Activated CD4-positive, alpha-beta T cell treated with anti-CD3 and anti-CD28 coated beads for 36 hours (primary cell): ENCODE measurements around the gene MEGF11. TPM values are rescaled to one million over a fixed set of nuclear protein-coding genes. Genes with fewer than 3 reads are reported as not detected.
"Not testable (repeated sequence)": the region's sequence is repeated elsewhere in the genome, so short reads cannot be mapped to it uniquely, and the experiment has no call there.

Experiments used
- ATAC-seq: fragments of 200-7000 bp; cut with Tn5 transposase; one replicate; pipeline ENCODE4 v1.10.0; 2021; ENCODE audit warnings: mild to moderate bottlenecking, moderate library complexity
- CTCF ChIA-PET: fragments of 350-600 bp; sonication (Branson Sonifier 250); formaldehyde crosslinking; loops from one replicate; lab custom pipeline; 2021; ENCODE audit warnings: antibody characterized with exemption; lab: Charles Lee
- POLR2A ChIA-PET: fragments of 350-600 bp; sonication (Branson Sonifier 250); formaldehyde crosslinking; loops from one replicate; lab custom pipeline; 2021; ENCODE audit warnings: antibody characterized with exemption, inconsistent platforms; lab: Charles Lee
- DNase-seq: peaks from one replicate; pipeline ENCODE4 v3.0.0-alpha.2; 2020
- H3K27ac Mint-ChIP-seq: one replicate; pipeline ENCODE4 v1.8.0; 2021; ENCODE audit warnings: mixed read lengths
- H3K27me3 Mint-ChIP-seq: one replicate; pipeline ENCODE4 v1.8.0; 2021; ENCODE audit warnings: mixed read lengths
- H3K36me3 Mint-ChIP-seq: one replicate; pipeline ENCODE4 v1.8.0; 2021; ENCODE audit warnings: low read depth, mixed read lengths
- H3K4me1 Mint-ChIP-seq: one replicate; pipeline ENCODE4 v1.8.0; 2021; ENCODE audit warnings: mixed read lengths
- H3K4me3 Mint-ChIP-seq: one replicate; pipeline ENCODE4 v1.8.0; 2021; ENCODE audit warnings: mild to moderate bottlenecking, moderate library complexity, mixed read lengths
- H3K9me3 Mint-ChIP-seq: one replicate; pipeline ENCODE4 v1.8.0; 2021; ENCODE audit warnings: low read depth, mixed read lengths
- intact Hi-C, 2 experiments: fragments of 100-400 bp; cut with DNase I in 1 of 2; cut with micrococcal nuclease in 1 of 2; formaldehyde crosslinking; loops; one replicate each; pipeline versions ENCODE4 v1.14.2 to v1.15.1; 2022 to 2024; cut with DNase I, micrococcal nuclease
- total RNA-seq, 2 experiments: library from RNA; stranded (reverse); gene quantifications; one replicate each; pipeline ENCODE4 v1.2.3, GENCODE V29; 2021

MEGF11 gene
- total RNA-seq, 2 experiments from 2014 or later = not detected

DNA sequence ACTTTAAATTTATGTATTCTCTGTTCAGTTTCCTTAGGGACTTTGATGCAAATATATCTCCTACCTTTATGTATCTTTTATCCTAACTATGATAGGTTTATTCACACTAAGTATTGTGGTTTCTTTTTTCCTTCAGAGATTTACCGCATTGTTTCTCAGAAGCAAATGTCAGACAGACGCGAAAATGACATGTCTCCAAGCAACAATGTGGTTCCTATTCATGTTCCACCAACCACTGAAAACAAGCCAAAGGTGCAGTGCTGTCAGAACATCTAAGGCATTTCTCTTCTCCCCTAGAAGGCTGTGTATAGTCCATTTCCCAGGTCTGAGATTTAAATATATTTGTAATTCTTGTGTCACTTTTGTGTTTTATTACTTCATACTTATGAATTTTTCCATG is 366.0 kb downstream of the MEGF11 start:
- H3K27ac Mint-ChIP-seq = peak overlapping the region; percentile 82
- CTCF ChIA-PET = interaction anchor here (0.6 kb wide), 2 partner anchors 197 to 1666 kb away, joined by 3 to 4 read pairs; no protein-coding TSS in a partner anchor
- no peak overlapping the region for H3K4me3 Mint-ChIP-seq
- no peaks in the 10 kb centered on the region for H3K27me3 Mint-ChIP-seq
- POLR2A ChIA-PET = interaction anchor here (0.6 to 1.2 kb wide), 2 partner anchors 18 to 356 kb away, joined by 4 to 8 read pairs; partner anchors contain the start of gene RAB11A
- peak; percentile 94 for ATAC-seq
- peak; percentile 67 for DNase-seq
- peaks cover 78% of the 10 kb centered on the region for H3K4me1 Mint-ChIP-seq
- no peaks in the 10 kb centered on the region for H3K9me3 Mint-ChIP-seq
- peaks cover 58% of the 10 kb centered on the region for H3K36me3 Mint-ChIP-seq
- intact Hi-C loops = loop anchor here (1.0 to 5.0 kb wide), 9 partner anchors 17 to 426 kb away; partner anchors contain the start of genes DENND4A (in 2 of the 2), INTS14 (in 1 of the 2) and RAB11A (in 1 of the 2)

DNA sequence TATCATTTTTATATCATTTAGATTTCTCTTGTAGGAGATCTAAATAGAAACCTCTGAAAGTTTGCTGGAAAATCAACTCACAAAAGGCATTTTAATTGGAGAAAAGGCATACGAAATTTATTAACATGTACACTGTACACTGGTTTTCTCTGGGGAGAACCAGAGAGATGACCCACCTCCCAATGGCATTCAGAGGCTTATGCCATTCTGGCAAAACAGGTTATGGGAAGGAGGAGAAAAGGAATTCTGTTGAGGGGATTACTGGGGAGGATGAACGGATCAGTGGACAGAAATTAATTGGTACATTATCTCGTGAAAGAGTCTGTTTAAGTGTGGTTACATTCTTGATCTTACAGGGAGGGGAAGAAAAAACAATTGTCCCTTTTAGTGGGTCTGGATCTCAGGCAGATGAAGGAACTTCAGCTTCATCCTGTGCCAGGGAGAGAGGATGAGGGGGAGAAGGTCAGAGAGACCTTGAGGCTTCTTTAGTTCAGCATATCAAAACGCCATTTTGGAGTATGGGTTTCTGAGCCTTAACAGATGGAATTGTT is 367.8 kb downstream of the MEGF11 start:
- ChIA-PET POLR2A (no interaction called here), CTCF (no interaction called here)
- no peaks in the 10 kb centered on the region for H3K9me3 Mint-ChIP-seq
- ATAC-seq = no peak
- DNase-seq = no peak
- no peak overlapping the region for H3K4me3 Mint-ChIP-seq
- H3K27me3 Mint-ChIP-seq = no peaks in the 10 kb centered on the region
- peaks cover 79% of the 10 kb centered on the region for H3K4me1 Mint-ChIP-seq
- H3K36me3 Mint-ChIP-seq = peaks cover 56% of the 10 kb centered on the region
- intact Hi-C loops = loop anchor here in 1 of 2 experiments (2.0 to 5.0 kb wide), 3 partner anchors 15 to 93 kb away; partner anchors contain the start of gene DENND4A
- peak overlapping the region; percentile 3 for H3K27ac Mint-ChIP-seq

DNA sequence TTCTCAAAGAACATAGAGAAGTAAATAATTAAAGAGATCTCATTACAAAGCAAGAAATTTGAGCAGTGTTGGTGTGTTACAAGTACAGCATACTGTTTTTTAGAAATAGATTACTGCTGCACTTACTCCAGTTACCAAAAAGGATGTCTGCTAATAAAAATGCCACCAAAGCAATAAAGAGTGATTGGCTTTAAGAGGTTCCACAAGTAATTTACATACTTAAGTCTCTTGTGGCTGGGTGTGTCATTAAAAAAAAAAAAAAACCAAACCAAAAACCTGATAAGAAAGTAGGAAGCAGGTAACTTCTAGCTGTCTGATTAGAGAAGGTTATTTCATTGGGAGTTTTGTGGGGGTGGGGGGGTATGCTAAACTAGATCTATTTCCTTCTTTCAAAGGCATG is 369.0 kb downstream of the MEGF11 start:
- H3K4me1 Mint-ChIP-seq = peaks cover 73% of the 10 kb centered on the region
- ATAC-seq (no peak), DNase-seq (no peak)
- intact Hi-C loops = no loop called here
- peaks cover 57% of the 10 kb centered on the region for H3K36me3 Mint-ChIP-seq
- POLR2A ChIA-PET = no interaction called here
- no peak overlapping the region for H3K27ac Mint-ChIP-seq
- no peaks in the 10 kb centered on the region for H3K27me3 Mint-ChIP-seq
- CTCF ChIA-PET = interaction anchor here (1.0 kb wide), 1 partner anchor 68 kb away, joined by 3 read pairs; no protein-coding TSS in a partner anchor
- H3K4me3 Mint-ChIP-seq = no peak overlapping the region
- H3K9me3 Mint-ChIP-seq = no peaks in the 10 kb centered on the region

DNA sequence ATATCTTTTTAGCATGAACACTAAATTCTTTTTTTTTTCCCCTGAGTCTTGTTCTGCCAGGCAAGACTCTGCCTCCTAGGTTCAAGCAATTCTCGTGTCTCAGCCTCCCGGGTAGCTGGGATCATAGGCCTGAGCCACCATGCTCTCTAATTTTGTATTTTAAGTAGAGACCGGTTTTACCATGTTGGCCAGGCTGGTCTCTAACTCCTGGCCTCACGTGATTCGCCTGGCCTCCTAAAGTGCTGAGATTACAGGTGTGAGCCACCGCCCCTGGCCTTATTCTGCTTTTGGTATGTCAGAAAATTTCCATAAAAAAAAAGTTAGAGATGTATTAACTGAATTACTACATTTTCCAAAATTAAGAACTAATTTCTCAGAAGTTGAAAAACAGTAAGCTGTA is 370.0 kb downstream of the MEGF11 start:
- H3K4me3 Mint-ChIP-seq = no peak overlapping the region
- ChIA-PET CTCF (interaction anchor here (0.6 kb wide), 1 partner anchor 196 kb away, joined by 3 read pairs; no protein-coding TSS in a partner anchor), POLR2A (no interaction called here)
- H3K36me3 Mint-ChIP-seq = peaks cover 55% of the 10 kb centered on the region
- ATAC-seq (no peak), DNase-seq (no peak)
- intact Hi-C loops = no loop called here
- no peak overlapping the region for H3K27ac Mint-ChIP-seq
- no peaks in the 10 kb centered on the region for H3K9me3 Mint-ChIP-seq
- H3K4me1 Mint-ChIP-seq = peaks cover 63% of the 10 kb centered on the region
- no peaks in the 10 kb centered on the region for H3K27me3 Mint-ChIP-seq

DNA sequence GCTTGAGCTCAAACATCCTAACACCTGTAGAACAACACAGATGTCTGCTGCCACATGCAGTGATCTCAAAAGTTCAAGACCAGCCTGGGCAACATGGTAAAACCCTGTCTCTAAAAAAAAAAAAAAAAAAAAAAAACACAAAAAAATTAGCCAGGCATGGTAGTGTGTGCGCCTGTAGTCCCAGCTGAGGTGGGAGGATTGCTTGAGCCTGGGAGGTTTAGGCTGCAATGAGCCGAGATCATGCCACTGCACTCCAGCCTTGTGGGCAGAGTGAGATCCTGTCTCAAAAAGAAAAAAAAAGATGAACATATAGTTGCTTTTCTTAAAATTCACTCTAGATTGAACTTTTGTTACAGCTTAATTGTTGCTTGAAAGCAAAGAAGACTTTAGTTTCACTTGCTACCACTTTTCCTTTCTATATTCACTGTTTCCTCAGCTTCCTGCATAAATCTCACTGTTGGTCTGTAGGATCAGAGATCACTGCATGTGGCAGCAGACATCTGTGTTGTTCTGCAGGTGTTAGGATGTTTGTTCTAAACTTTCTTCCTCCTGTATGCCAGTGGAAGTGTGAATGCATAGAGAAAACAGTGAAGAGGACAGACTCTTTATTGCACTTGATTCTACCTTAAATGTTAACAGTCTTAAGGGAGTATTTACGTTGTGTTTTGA is 371.6 kb downstream of the MEGF11 start:
- POLR2A ChIA-PET = interaction anchor here (0.9 to 1.0 kb wide), 2 partner anchors 13 to 192 kb away, joined by 3 read pairs; partner anchors contain the start of gene RAB11A
- H3K4me3 Mint-ChIP-seq = no peak overlapping the region
- intact Hi-C loops = no loop called here
- no peaks in the 10 kb centered on the region for H3K9me3 Mint-ChIP-seq
- peak overlapping the region; percentile 47 for H3K27ac Mint-ChIP-seq
- peak; percentile 37 for ATAC-seq
- H3K36me3 Mint-ChIP-seq = peaks cover 49% of the 10 kb centered on the region
- CTCF ChIA-PET = interaction anchor here (0.8 to 1.5 kb wide), 4 partner anchors 11 to 251 kb away, joined by 3 to 6 read pairs (median 4); no protein-coding TSS in a partner anchor
- H3K27me3 Mint-ChIP-seq = no peaks in the 10 kb centered on the region
- H3K4me1 Mint-ChIP-seq = peaks cover 58% of the 10 kb centered on the region
- no peak for DNase-seq

DNA sequence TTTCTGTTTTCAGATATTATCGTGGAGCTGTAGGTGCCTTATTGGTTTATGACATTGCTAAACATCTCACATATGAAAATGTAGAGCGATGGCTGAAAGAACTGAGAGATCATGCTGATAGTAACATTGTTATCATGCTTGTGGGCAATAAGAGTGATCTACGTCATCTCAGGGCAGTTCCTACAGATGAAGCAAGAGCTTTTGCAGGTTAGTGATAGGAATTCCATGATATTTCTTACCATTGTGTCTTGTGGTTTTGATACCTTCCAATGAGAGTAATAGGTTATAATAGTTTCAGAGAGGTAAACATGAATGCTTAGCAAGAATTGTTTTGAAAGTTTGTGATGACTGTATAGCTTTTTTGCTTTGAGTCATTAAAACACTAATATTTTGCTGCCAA is 375.8 kb downstream of the MEGF11 start:
- ChIA-PET POLR2A (interaction anchor here (0.6 to 1.0 kb wide), 3 partner anchors 9 to 111 kb away, joined by 3 to 5 read pairs (median 3); partner anchors contain the start of gene RAB11A), CTCF (interaction anchor here (0.6 to 2.9 kb wide), 3 partner anchors 8 to 831 kb away, joined by 3 to 18 read pairs (median 3); partner anchors contain the start of gene RAB11A)
- H3K27ac Mint-ChIP-seq = peak overlapping the region; percentile 66
- DNase-seq = no peak
- H3K9me3 Mint-ChIP-seq = no peaks in the 10 kb centered on the region
- no peak overlapping the region for H3K4me3 Mint-ChIP-seq
- H3K27me3 Mint-ChIP-seq = no peaks in the 10 kb centered on the region
- peak; percentile 39 for ATAC-seq
- H3K36me3 Mint-ChIP-seq = peaks cover 29% of the 10 kb centered on the region
- intact Hi-C loops = no loop called here
- H3K4me1 Mint-ChIP-seq = peaks cover 46% of the 10 kb centered on the region

DNA sequence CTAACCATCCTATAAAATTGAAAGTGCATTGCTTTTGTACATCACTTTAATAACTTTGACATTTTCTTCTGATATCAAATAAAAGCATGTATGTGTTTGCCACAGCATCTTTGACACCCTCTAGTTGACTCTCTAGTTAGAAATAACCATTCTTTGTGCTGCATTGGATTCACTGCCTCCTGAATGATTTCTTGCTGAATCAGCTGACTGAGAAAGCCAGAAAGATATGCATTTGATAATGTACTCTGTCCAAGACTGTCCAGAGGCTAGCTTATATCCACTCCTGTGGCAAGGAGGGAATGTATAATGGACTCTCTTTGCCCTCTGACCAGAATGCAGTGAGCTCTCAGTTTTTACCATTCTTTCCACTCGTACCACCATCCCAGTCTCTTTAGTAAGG is 378.1 kb downstream of the MEGF11 start:
- DNase-seq (no peak), ATAC-seq (no peak)
- Mint-ChIP-seq H3K36me3 (peaks cover 22% of the 10 kb centered on the region), H3K4me3 (no peak overlapping the region), H3K27me3 (no peaks in the 10 kb centered on the region), H3K27ac (no peak overlapping the region), H3K4me1 (peaks cover 47% of the 10 kb centered on the region), H3K9me3 (no peaks in the 10 kb centered on the region)
- POLR2A ChIA-PET = no interaction called here
- CTCF ChIA-PET = interaction anchor here (0.7 kb wide), 1 partner anchor 690 kb away, joined by 3 read pairs; the partner anchor contains the start of gene CLPX
- intact Hi-C loops = no loop called here

GRCh38 chr15:65873256-65873655 is 380.3 kb downstream of the MEGF11 start:
- Mint-ChIP-seq H3K27me3 (no peaks in the 10 kb centered on the region), H3K27ac (no peak overlapping the region), H3K4me3 (no peak overlapping the region), H3K4me1 (peaks cover 55% of the 10 kb centered on the region), H3K36me3 (peaks cover 20% of the 10 kb centered on the region), H3K9me3 (no peaks in the 10 kb centered on the region)
- no peak for DNase-seq
- CTCF ChIA-PET = interaction anchor here (0.5 to 0.6 kb wide), 2 partner anchors 161 to 266 kb away, joined by 3 read pairs; no protein-coding TSS in a partner anchor
- POLR2A ChIA-PET = no interaction called here
- ATAC-seq = no peak
- intact Hi-C loops = loop anchor here in 1 of 2 experiments (5.0 kb wide), 1 partner anchor 44 kb away; no protein-coding TSS in a partner anchor

GRCh38 chr15:65872596-65872995 is 381.0 kb downstream of the MEGF11 start:
- Mint-ChIP-seq H3K36me3 (peaks cover 17% of the 10 kb centered on the region), H3K27ac (peak overlapping the region; percentile 61), H3K4me1 (peaks cover 49% of the 10 kb centered on the region)
- POLR2A ChIA-PET, H3K9me3 Mint-ChIP-seq, ATAC-seq, H3K4me3 Mint-ChIP-seq, H3K27me3 Mint-ChIP-seq: not testable (repeated sequence)
- DNase-seq = peak; percentile 28
- CTCF ChIA-PET = interaction anchor here (0.5 to 1.2 kb wide), 2 partner anchors 10 to 160 kb away, joined by 3 to 5 read pairs; no protein-coding TSS in a partner anchor
- intact Hi-C loops = loop anchor here in 1 of 2 experiments (5.0 kb wide), 1 partner anchor 45 kb away; no protein-coding TSS in a partner anchor

DNA sequence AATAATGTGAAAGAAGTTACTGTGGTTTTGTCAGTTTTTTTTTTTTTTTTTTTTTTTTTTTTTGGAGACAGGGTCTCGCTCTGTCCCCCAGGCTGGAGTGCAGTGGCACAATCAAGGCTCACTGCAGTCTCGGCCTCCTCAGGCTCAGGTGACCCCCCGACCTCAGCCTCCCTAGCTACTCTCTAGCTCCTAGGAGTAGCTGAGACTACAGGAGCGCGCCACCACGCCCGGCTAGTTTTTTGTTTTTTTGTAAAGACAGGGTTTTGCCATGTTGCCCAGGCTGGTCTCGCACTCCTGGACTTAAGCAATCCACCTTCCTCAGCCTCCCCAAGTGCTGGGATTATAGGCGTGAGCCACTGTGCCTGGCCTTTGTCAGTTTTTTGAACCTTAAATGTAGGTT is 381.7 kb downstream of the MEGF11 start:
- DNase-seq, POLR2A ChIA-PET, H3K27me3 Mint-ChIP-seq, H3K27ac Mint-ChIP-seq, ATAC-seq, H3K4me3 Mint-ChIP-seq, H3K9me3 Mint-ChIP-seq: not testable (repeated sequence)
- CTCF ChIA-PET = interaction anchor here (1.2 kb wide), 1 partner anchor 9 kb away, joined by 5 read pairs; no protein-coding TSS in a partner anchor
- intact Hi-C loops = loop anchor here (2.0 to 5.0 kb wide), 3 partner anchors 15 to 515 kb away; partner anchors contain the start of gene MAP2K1 (in 1 of the 2)
- peaks cover 44% of the 10 kb centered on the region for H3K4me1 Mint-ChIP-seq
- H3K36me3 Mint-ChIP-seq = peaks cover 12% of the 10 kb centered on the region
